ENCODE results near the gene SMYD3. TPM values are rescaled to one million over a fixed set of nuclear protein-coding genes. Genes with fewer than 3 reads are reported as not detected.

The SMYD3 gene
- total RNA-seq, 2 donors from 2014 or later = 8.8 to 19.0 TPM

- no peaks in the 10 kb centered on the region for H3K36me3 ChIP-seq
- no peak for DNase-seq (ENCODE audit: low spot score)
- peaks cover 0 to 12% of the 10 kb centered on the region in 2 donors for H3K4me1 ChIP-seq (ENCODE audit: control insufficient read depth in 1 of 2, low read depth in 2 of 2)
- no peaks in the 10 kb centered on the region for H3K27me3 ChIP-seq (replicated peaks; ENCODE audit: insufficient read depth)
- no peak for ATAC-seq (ENCODE audit: insufficient number of reproducible peaks, low FRiP score, low read depth)
- no peaks in the 10 kb centered on the region for H3K9me3 ChIP-seq
- H3K27ac ChIP-seq = no peak overlapping the region
- H3K4me3 ChIP-seq = no peak overlapping the region
- TF ChIP-seq CTCF (IDR thresholded peaks at IDR 0.05) = no peak
These were observed 715.4 kb downstream of the SMYD3 start for GRCh38 chr1:245791410-245792312.

GRCh38 chr1:245790441-245790840 is 716.6 kb downstream of the SMYD3 start:
- peaks cover 0 to 12% of the 10 kb centered on the region in 2 donors for H3K4me1 ChIP-seq (ENCODE audit: control insufficient read depth in 1 of 2, low read depth in 2 of 2)
- no peak for ATAC-seq (ENCODE audit: insufficient number of reproducible peaks, low FRiP score, low read depth)
- H3K27ac ChIP-seq = no peak overlapping the region
- no peaks in the 10 kb centered on the region for H3K9me3 ChIP-seq
- H3K36me3 ChIP-seq = no peaks in the 10 kb centered on the region
- no peaks in the 10 kb centered on the region for H3K27me3 ChIP-seq (replicated peaks; ENCODE audit: insufficient read depth)
- TF ChIP-seq CTCF (IDR thresholded peaks at IDR 0.05) = no peak
- no peak overlapping the region for H3K4me3 ChIP-seq
- DNase-seq (ENCODE audit: low spot score) = no peak

GRCh38 chr1:245788886-245789285 is 718.2 kb downstream of the SMYD3 start:
- Histone ChIP-seq H3K27ac (no peak overlapping the region), H3K4me3 (no peak overlapping the region), H3K4me1 (ENCODE audit: control insufficient read depth in 1 of 2, low read depth in 2 of 2) (peaks cover 0 to 12% of the 10 kb centered on the region in 2 donors), H3K27me3 (replicated peaks; ENCODE audit: insufficient read depth) (no peaks in the 10 kb centered on the region), H3K9me3 (no peaks in the 10 kb centered on the region), H3K36me3 (no peaks in the 10 kb centered on the region)
- DNase-seq (ENCODE audit: low spot score) (no peak), ATAC-seq (ENCODE audit: insufficient number of reproducible peaks, low FRiP score, low read depth) (no peak)
- no peak for TF ChIP-seq CTCF (IDR thresholded peaks at IDR 0.05)

- no peaks in the 10 kb centered on the region for H3K9me3 ChIP-seq
- DNase-seq (ENCODE audit: low spot score) (no peak), ATAC-seq (ENCODE audit: insufficient number of reproducible peaks, low FRiP score, low read depth) (no peak)
- H3K36me3 ChIP-seq = no peaks in the 10 kb centered on the region
- no peaks in the 10 kb centered on the region for H3K27me3 ChIP-seq (replicated peaks; ENCODE audit: insufficient read depth)
- H3K4me3 ChIP-seq = no peak overlapping the region
- H3K27ac ChIP-seq = no peak overlapping the region
- no peak for TF ChIP-seq CTCF (IDR thresholded peaks at IDR 0.05)
- H3K4me1 ChIP-seq (ENCODE audit: control insufficient read depth in 1 of 2, low read depth in 2 of 2) = peaks cover 0 to 12% of the 10 kb centered on the region in 2 donors
These were observed 718.8 kb downstream of the SMYD3 start for GRCh38 chr1:245788269-245788668.

GRCh38 chr1:245786948-245787347 is 720.1 kb downstream of the SMYD3 start:
- ATAC-seq (ENCODE audit: insufficient number of reproducible peaks, low FRiP score, low read depth) = no peak
- Histone ChIP-seq H3K27ac (no peak overlapping the region), H3K27me3 (replicated peaks; ENCODE audit: insufficient read depth) (no peaks in the 10 kb centered on the region), H3K9me3 (no peaks in the 10 kb centered on the region), H3K4me1 (ENCODE audit: control insufficient read depth in 1 of 2, low read depth in 2 of 2) (peaks cover 0 to 12% of the 10 kb centered on the region in 2 donors), H3K4me3 (no peak overlapping the region), H3K36me3 (no peaks in the 10 kb centered on the region)
- DNase-seq (ENCODE audit: low spot score) = no peak
- TF ChIP-seq CTCF (IDR thresholded peaks at IDR 0.05) = no peak
